GM21367 (cell line): ENCODE results near the gene PTPN5.
A peak's percentile ranks its signal among the peaks of the same experiment; 100 is the strongest.

Experiments used
- ATAC-seq: cut with Tn5 transposase; IDR thresholded peaks from one replicate; pipeline ENCODE4 v1.9.1; 2021; ENCODE audit not compliant: unreplicated experiment

The PTPN5 gene

GRCh38 chr11:18713646-18714442 lies 77.8 kb downstream of the PTPN5 start:
- no peak for ATAC-seq

- no peak for ATAC-seq
Measured at GRCh38 chr11:18710545-18710944, 81.1 kb downstream of the PTPN5 start.

GRCh38 chr11:18709414-18709813 lies 82.2 kb downstream of the PTPN5 start:
- no peak for ATAC-seq

- no peak for ATAC-seq
Measured at GRCh38 chr11:18707811-18708340, 83.7 kb downstream of the PTPN5 start.

- ATAC-seq = peak; percentile 55
Measured at GRCh38 chr11:18706330-18707243, 85.0 kb downstream of the PTPN5 start.

- ATAC-seq = no peak
Measured at GRCh38 chr11:18705651-18706281, 85.8 kb downstream of the PTPN5 start.

GRCh38 chr11:18704698-18705097 lies 86.9 kb downstream of the PTPN5 start:
- no peak for ATAC-seq

GRCh38 chr11:18704045-18704645 lies 87.5 kb downstream of the PTPN5 start:
- ATAC-seq = no peak

GRCh38 chr11:18703001-18703763 lies 88.4 kb downstream of the PTPN5 start:
- no peak for ATAC-seq

- no peak for ATAC-seq
Measured at GRCh38 chr11:18701614-18702216, 89.9 kb downstream of the PTPN5 start.

GRCh38 chr11:18700872-18701271 lies 90.7 kb downstream of the PTPN5 start:
- no peak for ATAC-seq

GRCh38 chr11:18700375-18700774 lies 91.2 kb downstream of the PTPN5 start:
- ATAC-seq = no peak

GRCh38 chr11:18699848-18700261 lies 91.7 kb downstream of the PTPN5 start:
- no peak for ATAC-seq

GRCh38 chr11:18699269-18699596 lies 92.4 kb downstream of the PTPN5 start:
- ATAC-seq = no peak

- peak; percentile 89 for ATAC-seq
Measured at GRCh38 chr11:18698341-18699268, 93.0 kb downstream of the PTPN5 start, which contains the start of gene TMEM86A. Gene TMEM86A (plus strand): TSS chr11:18698779. CDS start chr11:18698887, 108 bp downstream.

- ATAC-seq = no peak
Measured at GRCh38 chr11:18697576-18697975, 94.0 kb downstream of the PTPN5 start.

GRCh38 chr11:18696638-18697225 lies 94.9 kb downstream of the PTPN5 start:
- no peak for ATAC-seq
